HG02798 (cell line): Measurements from ENCODE around the gene B4GALT1.
A peak's percentile ranks its signal among the peaks of the same experiment; 100 is the strongest.
"Not testable (repeated sequence)": the region's sequence is repeated elsewhere in the genome, so short reads cannot be mapped to it uniquely, and the experiment has no call there.

Experiments
- ATAC-seq: cut with Tn5 transposase; IDR thresholded peaks from one replicate; pipeline ENCODE4 v1.9.1; 2021; ENCODE audit warnings: mild to moderate bottlenecking; ENCODE audit not compliant: unreplicated experiment, poor library complexity

Gene B4GALT1

DNA sequence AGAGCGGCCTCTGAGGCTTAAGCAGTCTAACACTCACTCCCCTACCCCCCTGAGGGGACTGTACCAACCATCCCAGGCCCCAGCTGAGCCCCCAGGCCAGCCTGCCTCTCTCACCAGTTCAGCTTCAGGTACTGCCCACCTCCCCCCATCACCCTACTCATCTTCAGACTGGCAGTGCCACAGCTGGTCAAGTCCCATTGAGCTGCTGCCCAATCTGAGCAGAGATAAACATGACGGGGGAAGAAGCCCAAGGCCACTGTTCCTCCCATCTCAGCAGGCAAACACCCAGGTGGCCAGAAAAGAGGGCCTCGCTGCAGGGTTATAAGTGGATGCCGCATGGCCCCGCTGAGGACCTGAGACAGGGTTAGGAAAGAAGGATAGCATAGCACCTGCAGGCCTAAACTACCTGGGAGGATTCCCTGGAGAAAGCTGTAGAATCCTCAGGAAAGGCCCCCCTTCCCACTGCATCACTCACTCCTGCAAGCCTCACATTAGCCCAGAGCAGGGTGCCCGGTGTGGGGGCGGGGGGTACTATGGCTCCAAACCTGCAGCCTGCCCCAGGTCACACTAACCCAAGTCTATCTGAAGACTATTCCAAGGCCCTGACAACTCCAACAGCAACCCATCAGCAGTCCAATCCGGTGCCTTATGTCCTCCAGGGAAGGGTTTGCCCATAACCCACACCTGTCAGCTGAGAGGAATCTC, 3.6 kb downstream of the B4GALT1 start:
- no peak for ATAC-seq

DNA sequence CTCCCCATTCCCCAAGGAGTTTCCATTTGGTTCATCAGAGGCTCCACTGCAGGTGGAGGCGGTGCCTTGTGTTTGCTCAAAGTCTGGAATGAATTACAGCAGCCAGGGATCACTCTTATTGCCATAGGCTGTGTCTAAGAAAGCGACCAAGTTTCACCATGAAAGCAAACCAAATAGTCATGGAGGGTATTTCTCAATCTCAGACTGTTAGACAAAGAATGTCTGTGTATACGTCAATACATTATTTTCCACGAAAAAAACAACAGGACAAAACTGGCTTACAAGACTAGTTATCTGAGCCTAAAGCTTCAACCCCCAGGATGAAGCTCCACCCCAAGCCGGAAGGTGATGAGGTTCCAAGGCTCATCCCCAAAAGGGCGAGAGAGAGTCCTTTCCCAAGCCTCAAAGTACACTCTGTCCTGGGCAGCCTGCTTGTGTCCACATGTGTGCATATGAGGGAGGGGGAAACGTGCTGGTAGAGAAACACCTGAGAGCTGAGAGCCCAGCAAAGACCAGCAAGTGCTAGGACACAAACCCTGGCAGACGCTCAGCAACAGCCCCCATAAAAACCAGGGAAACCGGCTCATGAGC, 4.3 kb downstream of the B4GALT1 start:
- ATAC-seq = no peak

DNA sequence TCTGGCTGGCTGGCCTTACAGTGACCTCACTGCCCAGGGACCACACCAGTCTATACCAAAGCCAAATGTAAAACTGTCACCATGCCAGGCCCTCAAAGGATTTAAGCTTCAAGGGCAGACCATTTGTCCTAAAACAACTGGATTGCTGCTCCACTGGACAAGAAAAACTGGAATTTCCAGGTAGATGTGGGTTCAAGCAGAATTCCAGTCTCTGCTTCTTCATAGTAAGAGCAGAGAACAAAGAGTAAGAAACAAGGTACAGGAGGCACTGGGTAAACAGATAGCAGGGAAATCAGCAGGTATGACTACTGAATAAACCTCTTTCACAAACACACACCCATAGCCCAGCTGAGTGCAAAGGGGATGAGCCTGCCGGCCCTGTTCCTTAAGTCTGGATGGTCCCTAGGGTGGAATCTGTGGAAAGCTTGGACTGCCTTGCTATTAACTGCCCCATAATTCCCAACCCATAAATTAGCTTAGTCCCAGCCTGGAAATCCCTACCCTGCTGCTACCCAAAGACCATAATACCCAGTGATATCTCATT, 5.5 kb downstream of the B4GALT1 start:
- ATAC-seq = no peak

DNA sequence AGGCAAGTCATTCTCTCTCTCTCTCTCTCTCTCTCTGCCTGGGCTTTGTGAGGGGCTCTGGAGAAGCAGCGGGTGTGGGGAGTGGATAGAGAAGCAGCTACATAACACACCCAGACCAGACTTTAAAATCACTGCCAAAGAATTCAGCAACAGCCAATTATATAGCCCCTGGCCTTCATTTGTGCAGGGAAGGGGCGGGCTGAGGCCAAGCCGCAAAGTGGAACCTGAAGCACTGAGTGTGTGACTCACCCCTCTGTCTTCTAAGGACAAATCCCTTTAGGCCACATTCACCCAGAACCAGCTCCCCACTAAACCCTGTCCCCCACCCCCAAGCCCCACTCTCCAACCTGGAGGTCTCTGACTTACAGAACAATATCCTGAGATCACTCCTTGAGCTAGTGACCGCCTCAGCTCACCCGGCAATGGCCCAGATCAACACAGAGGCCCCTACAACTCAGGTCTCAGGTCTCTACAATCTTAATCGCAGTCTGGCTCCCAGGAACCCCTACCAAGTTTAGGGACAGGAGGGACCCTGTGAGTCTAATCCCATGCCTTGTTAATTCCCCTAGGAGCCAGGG, 6.0 kb downstream of the B4GALT1 start:
- ATAC-seq = no peak

DNA sequence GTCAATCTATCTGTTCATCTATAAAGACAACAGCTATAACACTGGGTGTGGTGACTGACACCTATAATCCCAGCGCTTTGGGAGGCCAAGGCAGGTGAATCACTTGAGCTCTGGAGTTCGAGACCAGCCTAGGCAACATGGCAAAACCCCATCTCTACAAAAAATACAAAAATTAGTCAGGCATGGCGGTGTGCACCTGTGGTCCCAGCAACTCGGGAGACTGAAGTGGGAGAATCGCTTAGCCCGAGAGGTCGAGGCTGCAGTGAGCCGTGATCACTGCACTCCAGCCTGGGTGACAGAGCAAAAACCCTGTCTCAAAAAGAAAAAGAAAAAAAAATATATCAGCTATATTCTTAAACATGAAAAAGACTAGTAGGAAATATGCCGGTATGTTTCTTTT, 6.7 kb downstream of the B4GALT1 start:
- ATAC-seq = not testable (repeated sequence)

DNA sequence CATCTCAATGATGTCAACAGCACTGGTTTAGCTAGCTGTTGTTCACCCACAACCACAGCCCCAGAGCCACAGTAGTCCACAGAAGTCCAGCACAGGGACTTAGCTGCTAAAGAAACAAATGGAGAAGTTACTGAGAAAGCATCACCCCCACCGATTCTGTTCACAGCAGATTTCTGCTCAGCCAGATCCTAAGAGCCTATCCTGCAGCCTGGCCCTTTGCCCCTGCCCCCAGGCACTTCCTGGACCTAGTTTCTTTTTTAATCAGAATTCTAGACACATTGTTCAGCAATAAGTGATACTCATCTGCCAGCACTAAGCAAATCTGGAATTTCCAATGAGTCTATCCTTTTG, 7.4 kb downstream of the B4GALT1 start:
- ATAC-seq = no peak

DNA sequence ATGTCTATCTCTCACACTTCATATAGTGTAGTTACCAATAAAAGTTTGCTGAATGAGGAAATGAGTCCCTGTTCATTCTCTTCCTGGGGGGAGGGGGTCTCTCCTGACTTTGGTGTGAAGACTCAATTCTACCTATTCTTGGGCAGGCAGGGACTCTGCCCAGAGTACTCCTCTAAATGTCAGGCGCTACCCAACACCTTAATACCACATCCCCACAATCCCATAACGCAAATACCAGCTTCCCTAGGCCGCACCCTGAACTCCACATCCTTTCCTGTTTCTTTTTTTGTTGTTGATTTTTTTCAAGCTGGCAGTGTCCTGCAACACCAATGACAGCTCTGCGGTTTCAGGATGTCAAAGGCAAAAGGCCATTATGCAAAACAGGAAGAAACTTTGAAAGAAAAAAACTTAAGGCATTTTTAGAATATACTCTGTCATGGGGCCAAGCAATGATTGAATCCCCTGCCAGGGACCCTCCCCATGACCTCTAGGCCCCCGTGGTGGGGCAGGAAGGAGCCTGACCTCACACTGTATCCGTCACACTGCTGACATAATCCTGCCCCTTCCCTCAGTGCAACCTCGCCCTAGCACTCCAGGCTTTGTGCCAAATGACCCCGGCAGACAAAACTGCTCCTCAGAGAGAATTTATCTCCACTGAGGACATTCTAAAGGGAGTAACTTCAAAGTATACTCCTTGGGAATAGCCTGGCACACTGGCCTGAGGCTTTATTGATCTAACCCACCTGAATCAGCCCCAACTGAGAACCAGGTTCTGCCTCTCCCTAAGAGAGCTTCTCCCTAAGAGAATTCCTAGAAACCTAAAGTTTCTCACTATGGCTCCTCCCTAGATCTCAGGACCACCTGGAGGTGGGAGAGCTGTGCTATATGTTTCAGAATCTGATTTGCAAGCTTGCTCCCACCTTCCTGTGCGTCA, 8.0 kb downstream of the B4GALT1 start:
- ATAC-seq = no peak

DNA sequence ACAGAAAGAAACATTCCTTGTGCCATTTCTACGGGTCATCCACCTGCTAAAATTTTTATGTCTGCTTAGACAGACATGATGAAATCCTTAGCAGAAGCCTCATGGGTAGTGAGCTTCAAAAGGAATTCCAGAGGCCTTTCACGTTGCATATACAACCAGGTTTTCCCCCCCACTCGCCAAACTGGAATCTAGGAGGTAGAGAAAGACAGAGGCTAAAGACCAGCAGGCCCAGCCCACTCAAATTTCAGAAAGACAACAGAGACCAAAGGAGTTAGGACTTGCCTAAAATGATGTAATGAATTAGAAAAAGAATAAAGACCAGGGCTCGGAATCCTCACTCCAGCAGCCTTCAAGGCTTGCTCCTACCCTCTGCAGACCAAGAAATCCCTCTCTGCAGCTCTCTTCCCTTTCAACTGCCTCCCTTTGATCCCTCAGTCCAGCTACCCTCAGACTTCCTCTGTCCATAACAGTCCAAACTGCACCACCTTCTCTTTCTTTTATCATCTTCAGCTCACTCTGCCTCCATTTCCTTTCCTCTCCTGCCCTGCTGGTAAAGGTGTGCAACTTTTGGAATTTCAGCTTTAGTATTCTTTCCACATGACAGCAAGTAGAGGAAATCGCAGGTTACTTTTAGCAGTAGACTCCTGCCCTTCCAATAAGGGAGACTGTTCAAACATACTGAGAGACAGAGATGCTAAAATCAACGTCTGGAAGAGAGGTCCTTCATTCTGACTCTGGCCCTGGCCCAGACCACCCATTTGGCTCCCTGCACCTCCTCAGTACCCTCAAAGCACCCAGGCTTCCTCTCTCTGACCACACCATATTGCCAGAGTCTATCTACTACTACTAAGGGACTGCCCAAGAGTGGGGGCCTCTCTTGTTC, 8.9 kb downstream of the B4GALT1 start:
- ATAC-seq = no peak

DNA sequence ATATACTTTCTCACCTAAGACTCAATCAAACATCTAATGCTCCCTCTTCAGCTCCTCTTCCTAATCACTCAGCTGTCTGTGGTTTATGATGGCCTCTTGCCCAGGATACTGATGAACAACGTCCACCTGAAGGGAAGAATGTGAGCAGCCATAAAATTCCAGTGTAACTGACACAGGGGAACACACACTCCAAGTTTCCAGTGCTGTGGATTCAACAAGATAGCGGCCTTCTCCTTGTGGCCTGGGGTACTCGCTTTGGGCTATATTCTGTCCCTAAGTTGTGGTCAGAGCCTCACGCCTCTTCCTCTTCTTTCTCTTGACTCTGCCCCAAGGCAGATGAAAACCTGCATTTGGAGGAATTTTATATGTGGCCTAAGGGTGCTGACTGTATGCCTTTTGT, 11.7 kb downstream of the B4GALT1 start:
- ATAC-seq = no peak

DNA sequence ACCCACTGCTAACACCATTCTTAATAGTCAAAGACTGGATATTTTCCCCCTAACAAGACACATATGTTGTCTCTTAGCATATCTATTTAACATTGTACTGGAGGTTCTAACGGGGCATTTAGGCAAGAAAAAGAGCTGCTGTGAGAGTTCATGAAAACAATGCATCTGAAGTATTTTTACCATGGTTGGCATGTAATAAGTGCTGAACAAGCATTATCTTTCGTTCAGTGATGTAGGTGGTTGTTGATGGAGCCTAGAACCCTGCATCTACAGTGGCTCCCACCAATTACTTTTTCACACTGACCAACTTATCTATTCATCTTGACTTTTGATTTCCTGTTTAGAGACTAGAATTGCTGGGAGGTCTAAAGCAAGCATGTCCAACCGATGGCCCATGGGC, 12.8 kb downstream of the B4GALT1 start:
- ATAC-seq = no peak

DNA sequence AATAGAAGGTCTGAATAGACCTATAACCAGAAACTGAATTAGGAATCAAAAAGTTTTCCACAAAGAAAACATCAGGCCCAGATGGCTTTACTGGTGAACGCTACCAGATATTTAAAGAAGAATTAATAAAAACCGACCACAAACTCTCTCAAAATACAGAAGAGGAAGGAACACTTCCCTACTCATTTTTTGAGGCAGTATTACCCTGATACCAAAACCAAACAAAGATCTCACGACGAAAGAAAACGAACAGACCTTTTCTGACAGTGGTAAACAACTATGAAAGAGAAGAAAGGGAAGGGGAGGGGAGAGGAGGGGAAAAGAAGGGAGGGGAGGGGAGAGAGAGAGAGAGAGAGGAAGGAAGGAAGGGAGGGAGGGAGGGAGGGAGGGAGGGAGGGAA, 13.5 kb downstream of the B4GALT1 start:
- ATAC-seq = peak; percentile 35

DNA sequence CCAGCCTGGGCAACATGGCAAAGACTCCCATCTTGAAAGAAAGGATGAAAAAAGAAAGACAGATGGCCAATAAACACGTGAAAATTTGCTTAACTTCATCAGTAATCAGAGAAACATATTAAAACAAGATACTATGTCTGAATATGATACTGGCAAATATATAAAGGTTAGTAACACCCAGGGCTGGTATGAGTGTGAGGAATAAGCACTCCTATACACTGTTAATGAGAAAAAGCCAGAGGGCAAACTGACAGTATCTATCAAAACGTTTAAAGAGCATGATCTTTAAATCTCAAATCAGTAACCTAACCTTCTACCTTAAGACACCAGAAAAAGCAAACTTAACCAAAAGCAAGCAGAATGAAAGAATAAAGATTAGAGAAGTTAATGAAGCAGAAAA, 14.1 kb downstream of the B4GALT1 start:
- ATAC-seq = no peak

DNA sequence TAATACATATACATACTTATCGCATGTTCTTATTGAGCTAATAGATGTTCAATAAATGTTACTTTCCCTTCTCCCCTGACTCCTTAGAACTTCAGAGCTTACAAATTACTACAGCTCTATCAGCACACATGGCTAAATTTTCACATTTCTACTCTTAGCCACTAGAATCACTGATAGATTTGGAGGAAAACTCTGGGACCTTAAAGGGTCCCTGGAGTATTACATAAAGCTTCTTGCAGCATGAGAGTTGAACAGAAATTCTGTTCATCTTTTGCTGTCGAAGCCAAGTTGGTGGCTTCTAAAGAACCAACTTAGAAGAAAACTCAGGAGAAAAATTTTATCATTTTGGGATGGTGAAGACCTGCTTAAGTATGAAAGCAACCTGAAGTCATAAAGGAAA, 15.5 kb downstream of the B4GALT1 start:
- ATAC-seq = no peak

DNA sequence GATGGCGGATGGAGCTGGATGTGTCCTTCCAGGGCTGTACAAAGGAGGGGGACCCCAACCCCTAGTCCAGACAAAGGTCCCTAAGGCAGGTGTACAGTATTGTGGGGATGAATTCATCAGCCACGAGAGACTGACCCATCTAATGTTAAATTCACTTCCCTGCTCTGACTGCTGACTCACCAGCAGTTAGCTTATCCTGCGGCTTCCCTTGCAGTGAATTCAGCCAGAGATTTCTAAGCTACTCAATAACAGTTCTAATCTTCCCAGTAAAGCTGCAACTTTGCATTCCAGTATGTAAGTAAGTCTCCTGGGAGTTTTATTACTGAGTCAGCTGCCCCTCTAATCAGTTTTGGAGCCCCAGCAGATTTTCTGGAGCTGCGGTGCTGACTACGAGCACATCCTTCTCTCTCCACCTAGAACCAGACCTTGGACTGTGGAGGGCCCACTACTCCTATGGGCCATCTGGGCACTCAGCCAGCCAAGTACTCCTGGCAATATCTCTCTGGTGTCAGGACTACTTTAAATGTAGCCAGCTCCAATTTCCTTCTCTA, 16.1 kb downstream of the B4GALT1 start:
- ATAC-seq = no peak

DNA sequence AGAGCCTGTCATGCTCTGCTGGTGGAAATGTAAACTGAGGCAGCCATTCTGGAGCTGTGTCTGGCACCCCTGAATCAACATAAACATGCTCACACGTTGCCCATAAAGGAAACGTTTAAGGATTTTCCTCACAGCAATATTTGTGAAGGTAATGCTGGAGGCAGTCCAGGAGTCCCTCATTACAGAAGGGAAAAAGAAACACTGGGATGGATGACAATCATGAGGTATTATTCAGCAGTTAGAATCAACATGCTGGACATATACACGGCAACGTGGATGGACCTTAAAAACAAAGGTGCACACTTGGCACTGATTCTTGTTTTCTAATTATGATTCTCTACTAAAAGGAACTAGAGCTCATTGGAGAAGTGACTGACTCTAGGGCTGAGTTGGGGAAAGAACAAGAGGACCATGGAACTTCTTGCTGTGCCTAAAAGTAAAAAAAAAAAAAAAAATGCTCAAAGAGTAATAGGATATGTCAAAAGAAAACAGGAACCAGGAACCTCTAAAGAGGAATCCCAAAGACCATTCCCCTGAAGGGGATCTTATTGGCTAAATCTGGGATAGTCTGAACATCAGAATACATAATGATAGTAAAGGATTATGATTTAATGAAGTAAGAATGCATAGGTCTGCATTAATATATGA, 18.6 kb downstream of the B4GALT1 start:
- ATAC-seq = no peak

DNA sequence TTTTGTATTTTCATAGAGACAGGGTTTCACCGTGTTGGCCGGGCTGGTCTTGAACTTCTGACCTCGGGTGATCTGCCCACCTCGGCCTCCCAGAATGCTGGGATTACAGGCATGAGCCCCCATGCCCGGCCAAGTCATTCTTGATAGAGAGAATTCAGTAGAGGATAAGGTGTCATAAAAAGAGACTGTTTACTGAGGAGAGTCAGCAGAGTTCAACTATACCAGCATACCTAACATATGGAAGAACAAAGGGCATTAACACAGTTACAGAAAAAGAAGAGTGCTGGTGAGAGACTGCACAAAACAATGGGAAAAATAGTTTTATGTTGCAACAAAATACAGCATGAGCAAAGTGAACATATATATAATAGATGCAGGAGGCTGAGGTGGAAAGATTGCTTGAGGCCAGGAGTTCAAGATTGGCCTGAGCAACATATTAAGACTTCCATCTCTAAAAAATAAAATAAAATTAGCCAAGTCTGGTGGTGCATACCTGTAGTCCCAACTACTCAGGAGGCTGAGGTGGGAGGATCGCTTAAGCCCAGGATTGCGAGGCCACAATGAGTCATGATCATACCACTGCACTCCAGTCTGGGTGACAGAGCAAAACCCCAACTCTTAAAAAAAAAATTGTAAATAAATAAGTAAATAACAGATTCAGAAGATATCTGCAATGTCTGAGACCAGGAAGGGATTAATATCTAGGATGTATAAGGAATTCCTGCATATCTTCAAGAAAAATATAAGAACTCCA, 19.5 kb downstream of the B4GALT1 start:
- no peak for ATAC-seq

DNA sequence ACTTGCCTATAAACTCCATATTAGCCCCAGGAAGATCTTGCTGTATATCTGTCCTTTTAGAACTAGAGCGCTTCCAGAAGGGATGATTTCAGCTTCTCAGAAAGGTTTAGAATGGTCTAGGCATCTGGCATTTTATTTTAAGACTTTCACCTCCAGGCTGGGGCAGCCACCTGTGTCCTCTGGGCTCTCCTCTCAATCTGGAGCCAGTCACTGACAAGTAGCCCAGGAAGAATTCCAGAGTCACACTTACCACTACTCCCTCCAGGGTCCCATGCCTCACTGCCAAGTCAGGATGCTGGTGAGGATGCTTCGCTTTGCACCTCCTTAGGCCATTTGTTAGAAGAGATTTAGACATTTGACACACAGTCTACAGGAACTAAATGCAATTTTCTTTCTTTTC, 20.8 kb downstream of the B4GALT1 start:
- no peak for ATAC-seq

DNA sequence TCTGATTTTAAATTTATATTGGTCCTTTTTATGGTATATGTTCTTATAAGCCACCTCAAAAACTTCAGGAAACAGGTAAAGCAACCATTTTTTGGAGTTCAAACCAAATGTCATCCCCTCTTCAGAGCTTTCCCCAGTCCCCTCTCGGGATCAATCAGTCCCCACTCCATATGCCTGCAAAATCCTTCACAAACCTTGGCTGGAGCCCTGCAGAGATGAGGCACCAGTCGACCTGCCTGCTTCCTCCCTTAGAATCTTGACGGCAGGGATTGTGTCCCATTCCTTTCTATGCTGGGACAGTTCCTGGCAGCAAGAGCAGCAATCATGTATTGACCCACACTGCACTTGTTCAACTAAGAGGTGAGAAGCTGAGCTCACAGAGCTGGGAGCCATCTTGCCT, 22.6 kb downstream of the B4GALT1 start:
- no peak for ATAC-seq
